Liver (tissue), 9 donors: ENCODE measurements around the gene SMAP2. TPM values are rescaled to one million over a fixed set of nuclear protein-coding genes. Genes with fewer than 3 reads are reported as not detected.
A peak's percentile ranks its signal among the peaks of the same experiment; 100 is the strongest.

ENCODE experiments used
- DNase-seq: peaks from one replicate; pipeline ENCODE4 v3.0.0-alpha.2; 2017; ENCODE audit warnings: low spot score
- H3K27ac ChIP-seq, 2 donors: one replicate each; pipeline ENCODE4 v1.7.0; 2013; ENCODE audit warnings: inconsistent platforms in 2 of 2, low read length in 2 of 2, control low read depth in 1 of 2, low read depth in 1 of 2, mild to moderate bottlenecking in 1 of 2
- H3K27me3 ChIP-seq, 4 donors: one replicate each; pipeline versions ENCODE4 v1.6.1 to v1.7.0; 2013; ENCODE audit warnings: low read length in 3 of 4, inconsistent platforms in 1 of 4, mild to moderate bottlenecking in 1 of 4, moderate library complexity in 1 of 4; ENCODE audit not compliant: control insufficient read depth in 4 of 4, insufficient read depth in 4 of 4
- H3K36me3 ChIP-seq, 4 donors: one replicate each; pipeline versions ENCODE4 v1.6.1 to v1.7.0; 2013; ENCODE audit warnings: low read length in 3 of 4, mild to moderate bottlenecking in 3 of 4, low read depth in 1 of 4, moderate library complexity in 1 of 4; ENCODE audit not compliant: control insufficient read depth in 4 of 4, insufficient read depth in 3 of 4
- H3K4me1 ChIP-seq, 4 donors: one replicate each; pipeline versions ENCODE4 v1.6.1 to v1.7.0; 2013; ENCODE audit warnings: low read length in 3 of 4, mild to moderate bottlenecking in 3 of 4, moderate library complexity in 1 of 4; ENCODE audit not compliant: control insufficient read depth in 4 of 4, insufficient read depth in 4 of 4
- H3K4me3 ChIP-seq, 3 donors: one replicate each; pipeline versions ENCODE4 v1.6.1 to v1.7.0; 2013; ENCODE audit warnings: low read length in 3 of 3, control low read depth in 1 of 3, low read depth in 1 of 3, mild to moderate bottlenecking in 1 of 3
- H3K9ac ChIP-seq, 2 donors: one replicate each; pipeline ENCODE4 v1.7.0; 2013; ENCODE audit warnings: low read length in 2 of 2, mild to moderate bottlenecking in 2 of 2, moderate library complexity in 2 of 2, control low read depth in 1 of 2, low read depth in 1 of 2
- H3K9me3 ChIP-seq, 4 donors: one replicate each; pipeline versions ENCODE4 v1.6.1 to v1.7.0; 2013; ENCODE audit warnings: low read length in 3 of 4; ENCODE audit not compliant: control insufficient read depth in 4 of 4
- EGR1 ChIP-seq, 2 donors: IDR thresholded peaks; 2 replicates each; pipeline ENCODE4 v1.6.1; 2016 to 2018; ENCODE audit warnings: antibody characterized with exemption in 2 of 2, low read depth in 2 of 2
- FOXA1 ChIP-seq: IDR thresholded peaks from 2 replicates; pipeline ENCODE4 v1.6.1; 2016; ENCODE audit warnings: antibody characterized with exemption
- FOXA2 ChIP-seq: IDR thresholded peaks from 2 replicates; pipeline ENCODE4 v1.6.1; 2016; ENCODE audit warnings: antibody characterized with exemption
- GABPA ChIP-seq, 2 donors: IDR thresholded peaks in 1 of 2; conservative IDR thresholded peaks in 1 of 2; 2 replicates each; pipeline ENCODE4 v1.6.1; 2016; ENCODE audit warnings: antibody characterized with exemption in 2 of 2, mild to moderate bottlenecking in 1 of 2, moderate library complexity in 1 of 2
- HNF4A ChIP-seq, 2 donors: conservative IDR thresholded peaks; 2 replicates each; pipeline ENCODE4 v1.6.1; 2016; ENCODE audit warnings: antibody characterized with exemption in 2 of 2, mild to moderate bottlenecking in 2 of 2
- HNF4G ChIP-seq: IDR thresholded peaks from 2 replicates; pipeline ENCODE4 v1.6.1; 2016; ENCODE audit warnings: antibody characterized with exemption
- JUND ChIP-seq, 2 donors: IDR thresholded peaks; 2 replicates each; pipeline ENCODE4 v1.6.1; 2016; ENCODE audit warnings: antibody characterized with exemption in 2 of 2
- NR2F2 ChIP-seq: IDR thresholded peaks from 2 replicates; pipeline ENCODE4 v1.6.1; 2016; ENCODE audit warnings: antibody characterized with exemption
- RAD21 ChIP-seq, 2 donors: IDR thresholded peaks; 2 replicates each; pipeline ENCODE4 v1.6.1; 2016; ENCODE audit warnings: antibody characterized with exemption in 2 of 2, mild to moderate bottlenecking in 2 of 2
- RXRA ChIP-seq, 2 donors: IDR thresholded peaks; 2 replicates each; pipeline ENCODE4 v1.6.1; 2017 to 2018; ENCODE audit warnings: antibody characterized with exemption in 2 of 2, mild to moderate bottlenecking in 1 of 2
- SP1 ChIP-seq: IDR thresholded peaks from 2 replicates; pipeline ENCODE4 v1.6.1; 2018; ENCODE audit warnings: antibody characterized with exemption, mild to moderate bottlenecking
- TAF1 ChIP-seq: conservative IDR thresholded peaks from 2 replicates; pipeline ENCODE4 v1.6.1; 2016; ENCODE audit warnings: antibody characterized with exemption, mild to moderate bottlenecking
- YY1 ChIP-seq: IDR thresholded peaks from 2 replicates; pipeline ENCODE4 v1.6.1; 2016; ENCODE audit warnings: antibody characterized with exemption, mild to moderate bottlenecking
- WGBS: extraction: QIAGEN DNeasy Blood & Tissue Kit; methylation state at CpG from one replicate; pipeline ENCODE4 v1.1.7; 2013; 5-methylcytosine and 5-hydroxymethylcytosine counted together
- polyA plus RNA-seq, 2 donors: library from polyadenylated mRNA; stranded (reverse) in 1 of 2; unstranded in 1 of 2; fragments of 200-250 nt in 1 of 2; fragments of >200 nt in 1 of 2; fragmentation: Nextera tagmentation in 1 of 2; extraction: Ambion mirVana in 1 of 2; gene quantifications; one replicate each; pipeline versions ENCODE4 v1.2.1 to v1.2.3, GENCODE V29; 2013 to 2015
- total RNA-seq, 2 donors: library from RNA; depleted of rRNA; stranded (reverse); fragments of >200 nt; gene quantifications; one replicate each; pipeline ENCODE4 v1.2.3, GENCODE V29; 2014
- TF ChIP-seq, protein P1 (sequence below): IDR thresholded peaks from 2 replicates; pipeline ENCODE4 v1.6.1; 2016; ENCODE audit warnings: antibody characterized with exemption
- TF ChIP-seq, protein P2 (sequence below): IDR thresholded peaks from 2 replicates; pipeline ENCODE4 v1.6.1; 2016; ENCODE audit warnings: antibody characterized with exemption
- TF ChIP-seq, protein P3 (sequence below): fragments of 150-350 bp; IDR thresholded peaks from 2 replicates; pipeline ENCODE4 v1.5.1; 2017; ENCODE audit warnings: improper control_type of control experiment, low read depth, low read length; ENCODE audit not compliant: missing input control
- TF ChIP-seq, protein P4 (sequence below): IDR thresholded peaks from 2 replicates; pipeline ENCODE4 v1.6.1; 2016; ENCODE audit warnings: antibody characterized with exemption
- TF ChIP-seq, protein P5 (sequence below): IDR thresholded peaks from 2 replicates; pipeline ENCODE4 v1.6.1; 2016; ENCODE audit warnings: antibody characterized with exemption, mild to moderate bottlenecking
- donor health status: healthy.
- donor health status: healthy.
- donor health status: healthy.
- donor health status: healthy.
- donor health status: healthy.

The SMAP2 gene
- total and polyA plus RNA-seq, 4 donors, result 20.0 to 36.8 (median 29.8) TPM

DNA sequence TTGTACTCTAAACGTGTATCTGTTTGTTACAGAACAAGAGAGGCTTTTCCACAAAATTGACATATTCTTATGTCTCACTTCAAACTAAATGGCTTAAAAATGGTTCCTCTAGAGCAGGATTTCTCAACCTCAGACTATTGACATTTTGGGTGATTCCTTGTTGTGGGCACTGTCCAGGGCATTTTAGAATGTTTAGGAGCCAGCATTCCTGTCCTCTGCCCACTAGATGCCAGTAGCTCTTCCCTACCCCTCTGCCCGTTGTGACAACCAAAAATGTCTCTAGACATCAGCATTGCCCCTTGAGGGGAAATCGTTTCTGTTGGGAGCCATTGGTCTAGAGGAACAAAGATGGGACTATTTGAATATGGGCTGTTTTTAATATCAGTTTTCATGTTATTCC is 17.3 kb downstream of the SMAP2 start:
- Histone ChIP-seq H3K36me3 (no peaks in the 10 kb centered on the region), H3K27ac (peak overlapping the region; percentile 86 to 95), H3K4me1 (peaks cover 30 to 62% (median 55%) of the 10 kb centered on the region in 4 donors), H3K9ac (peak overlapping the region in 1 of 2 donors; percentile 77), H3K4me3 (no peak overlapping the region), H3K9me3 (no peaks in the 10 kb centered on the region), H3K27me3 (no peaks in the 10 kb centered on the region)
- TF ChIP-seq FOXA2, result no peak
- TF ChIP-seq HNF4A (conservative IDR thresholded peaks at IDR 0.05), result peak in 1 of 2 donors; percentile 32
- TF ChIP-seq, protein P1, sequence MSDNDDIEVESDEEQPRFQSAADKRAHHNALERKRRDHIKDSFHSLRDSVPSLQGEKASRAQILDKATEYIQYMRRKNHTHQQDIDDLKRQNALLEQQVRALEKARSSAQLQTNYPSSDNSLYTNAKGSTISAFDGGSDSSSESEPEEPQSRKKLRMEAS, result no peak
- TF ChIP-seq FOXA1, result peak; percentile 10
- TF ChIP-seq TAF1, result no peak
- TF ChIP-seq RXRA (IDR thresholded peaks at IDR 0.05), result peak in 1 of 2 donors; percentile 20
- TF ChIP-seq, protein P2, sequence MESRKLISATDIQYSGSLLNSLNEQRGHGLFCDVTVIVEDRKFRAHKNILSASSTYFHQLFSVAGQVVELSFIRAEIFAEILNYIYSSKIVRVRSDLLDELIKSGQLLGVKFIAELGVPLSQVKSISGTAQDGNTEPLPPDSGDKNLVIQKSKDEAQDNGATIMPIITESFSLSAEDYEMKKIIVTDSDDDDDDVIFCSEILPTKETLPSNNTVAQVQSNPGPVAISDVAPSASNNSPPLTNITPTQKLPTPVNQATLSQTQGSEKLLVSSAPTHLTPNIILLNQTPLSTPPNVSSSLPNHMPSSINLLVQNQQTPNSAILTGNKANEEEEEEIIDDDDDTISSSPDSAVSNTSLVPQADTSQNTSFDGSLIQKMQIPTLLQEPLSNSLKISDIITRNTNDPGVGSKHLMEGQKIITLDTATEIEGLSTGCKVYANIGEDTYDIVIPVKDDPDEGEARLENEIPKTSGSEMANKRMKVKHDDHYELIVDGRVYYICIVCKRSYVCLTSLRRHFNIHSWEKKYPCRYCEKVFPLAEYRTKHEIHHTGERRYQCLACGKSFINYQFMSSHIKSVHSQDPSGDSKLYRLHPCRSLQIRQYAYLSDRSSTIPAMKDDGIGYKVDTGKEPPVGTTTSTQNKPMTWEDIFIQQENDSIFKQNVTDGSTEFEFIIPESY, result no peak
- TF ChIP-seq, protein P3, sequence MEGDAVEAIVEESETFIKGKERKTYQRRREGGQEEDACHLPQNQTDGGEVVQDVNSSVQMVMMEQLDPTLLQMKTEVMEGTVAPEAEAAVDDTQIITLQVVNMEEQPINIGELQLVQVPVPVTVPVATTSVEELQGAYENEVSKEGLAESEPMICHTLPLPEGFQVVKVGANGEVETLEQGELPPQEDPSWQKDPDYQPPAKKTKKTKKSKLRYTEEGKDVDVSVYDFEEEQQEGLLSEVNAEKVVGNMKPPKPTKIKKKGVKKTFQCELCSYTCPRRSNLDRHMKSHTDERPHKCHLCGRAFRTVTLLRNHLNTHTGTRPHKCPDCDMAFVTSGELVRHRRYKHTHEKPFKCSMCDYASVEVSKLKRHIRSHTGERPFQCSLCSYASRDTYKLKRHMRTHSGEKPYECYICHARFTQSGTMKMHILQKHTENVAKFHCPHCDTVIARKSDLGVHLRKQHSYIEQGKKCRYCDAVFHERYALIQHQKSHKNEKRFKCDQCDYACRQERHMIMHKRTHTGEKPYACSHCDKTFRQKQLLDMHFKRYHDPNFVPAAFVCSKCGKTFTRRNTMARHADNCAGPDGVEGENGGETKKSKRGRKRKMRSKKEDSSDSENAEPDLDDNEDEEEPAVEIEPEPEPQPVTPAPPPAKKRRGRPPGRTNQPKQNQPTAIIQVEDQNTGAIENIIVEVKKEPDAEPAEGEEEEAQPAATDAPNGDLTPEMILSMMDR, result no peak
- no peak for TF ChIP-seq JUND (IDR thresholded peaks at IDR 0.05)
- TF ChIP-seq YY1, result no peak
- TF ChIP-seq, protein P4, sequence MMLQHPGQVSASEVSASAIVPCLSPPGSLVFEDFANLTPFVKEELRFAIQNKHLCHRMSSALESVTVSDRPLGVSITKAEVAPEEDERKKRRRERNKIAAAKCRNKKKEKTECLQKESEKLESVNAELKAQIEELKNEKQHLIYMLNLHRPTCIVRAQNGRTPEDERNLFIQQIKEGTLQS, result no peak
- TF ChIP-seq, protein P5, sequence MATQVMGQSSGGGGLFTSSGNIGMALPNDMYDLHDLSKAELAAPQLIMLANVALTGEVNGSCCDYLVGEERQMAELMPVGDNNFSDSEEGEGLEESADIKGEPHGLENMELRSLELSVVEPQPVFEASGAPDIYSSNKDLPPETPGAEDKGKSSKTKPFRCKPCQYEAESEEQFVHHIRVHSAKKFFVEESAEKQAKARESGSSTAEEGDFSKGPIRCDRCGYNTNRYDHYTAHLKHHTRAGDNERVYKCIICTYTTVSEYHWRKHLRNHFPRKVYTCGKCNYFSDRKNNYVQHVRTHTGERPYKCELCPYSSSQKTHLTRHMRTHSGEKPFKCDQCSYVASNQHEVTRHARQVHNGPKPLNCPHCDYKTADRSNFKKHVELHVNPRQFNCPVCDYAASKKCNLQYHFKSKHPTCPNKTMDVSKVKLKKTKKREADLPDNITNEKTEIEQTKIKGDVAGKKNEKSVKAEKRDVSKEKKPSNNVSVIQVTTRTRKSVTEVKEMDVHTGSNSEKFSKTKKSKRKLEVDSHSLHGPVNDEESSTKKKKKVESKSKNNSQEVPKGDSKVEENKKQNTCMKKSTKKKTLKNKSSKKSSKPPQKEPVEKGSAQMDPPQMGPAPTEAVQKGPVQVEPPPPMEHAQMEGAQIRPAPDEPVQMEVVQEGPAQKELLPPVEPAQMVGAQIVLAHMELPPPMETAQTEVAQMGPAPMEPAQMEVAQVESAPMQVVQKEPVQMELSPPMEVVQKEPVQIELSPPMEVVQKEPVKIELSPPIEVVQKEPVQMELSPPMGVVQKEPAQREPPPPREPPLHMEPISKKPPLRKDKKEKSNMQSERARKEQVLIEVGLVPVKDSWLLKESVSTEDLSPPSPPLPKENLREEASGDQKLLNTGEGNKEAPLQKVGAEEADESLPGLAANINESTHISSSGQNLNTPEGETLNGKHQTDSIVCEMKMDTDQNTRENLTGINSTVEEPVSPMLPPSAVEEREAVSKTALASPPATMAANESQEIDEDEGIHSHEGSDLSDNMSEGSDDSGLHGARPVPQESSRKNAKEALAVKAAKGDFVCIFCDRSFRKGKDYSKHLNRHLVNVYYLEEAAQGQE, result no peak
- TF ChIP-seq EGR1 (IDR thresholded peaks at IDR 0.05; ENCODE audit: low read depth in 2 of 2), result no peak
- TF ChIP-seq NR2F2, result no peak
- TF ChIP-seq RAD21 (IDR thresholded peaks at IDR 0.05), result peak; percentile 31 to 66
- TF ChIP-seq GABPA (IDR thresholded peaks at IDR 0.05 in 1 of 2, conservative IDR thresholded peaks at IDR 0.05 in 1 of 2), result no peak
- TF ChIP-seq SP1, result no peak
- no peak for TF ChIP-seq HNF4G
- WGBS, result 44% methylated on average over 3 of the region's 3 CpGs
- DNase-seq, result no peak
